Middle frontal gyrus (tissue), 1 donor: ENCODE results near the gene STAU1.

Source experiments
- DNase-seq: peaks from one replicate; pipeline ENCODE4 v3.0.0-alpha.2; 2015; ENCODE audit warnings: low spot score; ENCODE audit errors: extremely low spot score

The STAU1 gene

GRCh38 chr20:49074521-49074920 is 113.6 kb downstream of the STAU1 start:
- no peak for DNase-seq
